Testis (tissue), 3 donors: ENCODE data around the gene CHST10. TPM values are rescaled to one million over a fixed set of nuclear protein-coding genes. Genes with fewer than 3 reads are reported as not detected.

ENCODE experiments used
- DNase-seq: peaks from one replicate; pipeline ENCODE4 v3.0.0-alpha.2; 2019
- H3K27ac ChIP-seq, 2 donors: fragments of 200-600 bp; sonication (generic); one replicate each; pipeline ENCODE4 v1.5.1; 2019
- H3K27me3 ChIP-seq: fragments of 200-600 bp; sonication (generic); one replicate; pipeline ENCODE4 v1.5.1; 2019
- H3K36me3 ChIP-seq: fragments of 200-600 bp; sonication (generic); one replicate; pipeline ENCODE4 v1.5.1; 2017; ENCODE audit warnings: low read depth; ENCODE audit errors: missing control alignments
- H3K4me1 ChIP-seq: fragments of 200-600 bp; sonication (generic); one replicate; pipeline ENCODE4 v1.5.1; 2019
- H3K4me3 ChIP-seq, 2 donors: fragments of 200-600 bp; sonication (generic); one replicate each; pipeline ENCODE4 v1.5.1; 2017 to 2019
- H3K9me3 ChIP-seq: fragments of 200-600 bp; sonication (generic); one replicate; pipeline ENCODE4 v1.5.1; 2017
- CTCF ChIP-seq, 3 experiments: fragments of 450-650 bp in 2 of 3; fragments of 200-600 bp in 1 of 3; sonication (generic) in 1 of 3; IDR thresholded peaks; one replicate each; pipeline ENCODE4 v1.5.1; 2016 to 2019; ENCODE audit warnings: antibody characterized with exemption in 3 of 3, mild to moderate bottlenecking in 2 of 3, moderate library complexity in 1 of 3
- POLR2A ChIP-seq: fragments of 450-650 bp; IDR thresholded peaks from one replicate; pipeline ENCODE4 v1.6.1; 2017; ENCODE audit warnings: antibody characterized with exemption, mild to moderate bottlenecking, moderate library complexity
- WGBS, 2 donors: methylation state at CpG; one replicate each; pipeline ENCODE4 v1.1.5; 2018; 5-methylcytosine and 5-hydroxymethylcytosine counted together
- intact Hi-C: fragments of 100-400 bp; cut with DNase I; formaldehyde crosslinking; loops from one replicate; pipeline ENCODE4 v1.15.1; 2023; ENCODE audit warnings: low total_unique reads
- polyA plus RNA-seq: library from polyadenylated mRNA; stranded (reverse); fragments of 350-450 nt; fragmentation: Illumina TruSeq; extraction: RNeasy Lipid Tissue Mini Kit (QIAGEN cat#74804); gene quantifications from one replicate; pipeline ENCODE4 v1.2.3, GENCODE V29; 2014; ENCODE audit warnings: low read depth, low replicate concordance; ENCODE audit not compliant: insufficient read depth
- total RNA-seq, 2 donors: library from RNA; depleted of rRNA; stranded (reverse); fragments of >200 nt; gene quantifications; one replicate each; pipeline ENCODE4 v1.2.3, GENCODE V29; 2016

CHST10 gene
- total and polyA plus RNA-seq, 3 donors from 2014 or later, result 14.6 to 21.5 (median 14.8) TPM

GRCh38 chr2:100418406-100418962 is 1.0 kb upstream of the CHST10 start:
- WGBS, 2 donors, result 76 to 83% methylated on average over 12 of the region's 12 CpGs
- TF ChIP-seq POLR2A (no peak), CTCF (IDR thresholded peaks at IDR 0.05) (no peak)
- intact Hi-C loops, result no loop called here

GRCh38 chr2:100417711-100418124 is 250 bp upstream of the CHST10 start:
- H3K4me3 ChIP-seq, result peak overlapping the region; percentile 68 to 71
- DNase-seq, result no peak
- TF ChIP-seq CTCF (IDR thresholded peaks at IDR 0.05) (no peak), POLR2A (no peak)
- no peaks in the 10 kb centered on the region for H3K36me3 ChIP-seq
- intact Hi-C loops, result no loop called here
- H3K27ac ChIP-seq, result peak overlapping the region; percentile 50 to 86
- WGBS, 2 donors, result 2 to 3% methylated on average over 16 to 19 of the region's 19 CpGs
- no peaks in the 10 kb centered on the region for H3K27me3 ChIP-seq
- H3K9me3 ChIP-seq, result no peaks in the 10 kb centered on the region
- H3K4me1 ChIP-seq, result peaks cover 8% of the 10 kb centered on the region

More at GRCh38 chr2:100418406-100418962, 1.0 kb upstream of the CHST10 start:
- H3K9me3 ChIP-seq, result no peaks in the 10 kb centered on the region
- DNase-seq, result no peak
- H3K27ac ChIP-seq, result peak overlapping the region in 1 of 2 donors; percentile 86
- peaks cover 8% of the 10 kb centered on the region for H3K4me1 ChIP-seq
- H3K27me3 ChIP-seq, result no peaks in the 10 kb centered on the region
- no peaks in the 10 kb centered on the region for H3K36me3 ChIP-seq
- no peak overlapping the region for H3K4me3 ChIP-seq

GRCh38 chr2:100416397-100416934 is 1.0 kb downstream of the CHST10 start:
- intact Hi-C loops, result no loop called here
- Histone ChIP-seq H3K4me3 (peak overlapping the region; percentile 68 to 71), H3K27ac (peak overlapping the region in 1 of 2 donors; percentile 4), H3K9me3 (no peaks in the 10 kb centered on the region), H3K27me3 (no peaks in the 10 kb centered on the region), H3K36me3 (no peaks in the 10 kb centered on the region), H3K4me1 (peaks cover 8% of the 10 kb centered on the region)
- no peak for DNase-seq
- no peak for TF ChIP-seq POLR2A
- no peak for TF ChIP-seq CTCF (IDR thresholded peaks at IDR 0.05)
- WGBS, 2 donors, result 2 to 5% methylated on average over 5 of the region's 5 CpGs

- H3K27ac ChIP-seq, result no peak overlapping the region
- H3K27me3 ChIP-seq, result no peaks in the 10 kb centered on the region
- H3K4me1 ChIP-seq, result peaks cover 8% of the 10 kb centered on the region
- DNase-seq, result peak; percentile 34
- 75 to 81% methylated on average over 4 of the region's 4 CpGs for WGBS, 2 donors
- intact Hi-C loops, result no loop called here
- TF ChIP-seq POLR2A, result no peak
- TF ChIP-seq CTCF (IDR thresholded peaks at IDR 0.05), result no peak
- no peaks in the 10 kb centered on the region for H3K36me3 ChIP-seq
- H3K4me3 ChIP-seq, result no peak overlapping the region
- no peaks in the 10 kb centered on the region for H3K9me3 ChIP-seq
These were observed 3.9 kb downstream of the CHST10 start for GRCh38 chr2:100413571-100413970.

GRCh38 chr2:100412881-100413321 is 4.6 kb downstream of the CHST10 start:
- Histone ChIP-seq H3K36me3 (no peaks in the 10 kb centered on the region), H3K9me3 (no peaks in the 10 kb centered on the region), H3K27me3 (no peaks in the 10 kb centered on the region), H3K4me1 (peaks cover 8% of the 10 kb centered on the region), H3K27ac (no peak overlapping the region), H3K4me3 (no peak overlapping the region)
- intact Hi-C loops, result no loop called here
- 90 to 91% methylated on average over 5 of the region's 5 CpGs for WGBS, 2 donors
- DNase-seq, result no peak
- TF ChIP-seq POLR2A (no peak), CTCF (IDR thresholded peaks at IDR 0.05) (no peak)
